HepG2 (cell line): ENCODE measurements around the gene PGAP3. TPM values are rescaled to one million over a fixed set of nuclear protein-coding genes. Genes with fewer than 3 reads are reported as not detected.

Experiments used
- HNRNPUL1 ChIP-seq: fragments of 200-400 bp; formaldehyde crosslinking; IDR thresholded peaks from 2 replicates; pipeline ENCODE4 v1.6.1; 2017; ENCODE audit warnings: low read depth, mild to moderate bottlenecking, low read length, moderate library complexity
- KAT2B ChIP-seq: fragments of 150-350 bp; IDR thresholded peaks from 2 replicates; pipeline ENCODE4 v1.6.1; 2014; ENCODE audit warnings: low read depth, low read length, borderline replicate concordance
- KLF13 ChIP-seq: sonication (generic); formaldehyde crosslinking; IDR thresholded peaks from 2 replicates; pipeline ENCODE4 v1.4.0; 2020; ENCODE audit warnings: mild to moderate bottlenecking, missing genetic modification reagents
- NFATC3 ChIP-seq: sonication (generic); formaldehyde crosslinking; IDR thresholded peaks from 2 replicates; pipeline ENCODE4 v1.5.1; 2020; ENCODE audit warnings: mild to moderate bottlenecking, missing genetic modification reagents
- NFE2L1 ChIP-seq: sonication (generic); formaldehyde crosslinking; IDR thresholded peaks from 2 replicates; pipeline ENCODE4 v1.4.0; 2020; ENCODE audit warnings: missing genetic modification reagents, mild to moderate bottlenecking, borderline replicate concordance
- PCBP2 ChIP-seq: fragments of 200-400 bp; formaldehyde crosslinking; optimal IDR thresholded peaks from 2 replicates; pipeline ENCODE3; 2018; ENCODE audit warnings: low read length, low read depth; ENCODE audit not compliant: poor library complexity, severe bottlenecking
- RFXANK ChIP-seq: IDR thresholded peaks from 2 replicates; pipeline ENCODE4 v1.6.1; 2016
- SIN3A ChIP-seq: IDR thresholded peaks from 2 replicates; pipeline ENCODE4 v1.6.1; 2011; ENCODE audit warnings: low read depth, mild to moderate bottlenecking, control low read depth, low read length, borderline replicate concordance
- SP1 ChIP-seq, 2 experiments: fragments of 450-650 bp in 1 of 2; sonication (generic) in 1 of 2; formaldehyde crosslinking in 1 of 2; IDR thresholded peaks; 2 replicates each; pipeline versions ENCODE4 v1.4.0 to v1.6.1; 2016 to 2020; ENCODE audit warnings: missing genetic modification reagents in 1 of 2
- SRSF1 ChIP-seq: fragments of 200-400 bp; formaldehyde crosslinking; optimal IDR thresholded peaks from 2 replicates; pipeline ENCODE3; 2017; ENCODE audit warnings: mild to moderate bottlenecking, low read depth, low read length, moderate library complexity
- TFDP2 ChIP-seq: sonication (generic); formaldehyde crosslinking; IDR thresholded peaks from 2 replicates; pipeline ENCODE4 v1.4.0; 2020; ENCODE audit warnings: missing genetic modification reagents
- ZFP36L2 ChIP-seq: sonication (generic); formaldehyde crosslinking; IDR thresholded peaks from 2 replicates; pipeline ENCODE4 v1.4.0; 2020; ENCODE audit warnings: missing genetic modification reagents
- ZFX ChIP-seq: sonication (generic); formaldehyde crosslinking; IDR thresholded peaks from 2 replicates; pipeline ENCODE4 v1.4.0; 2020; ENCODE audit warnings: mild to moderate bottlenecking, low read depth, missing genetic modification reagents, moderate library complexity
- ZNF788 ChIP-seq: sonication (generic); formaldehyde crosslinking; IDR thresholded peaks from 2 replicates; pipeline ENCODE4 v1.5.0; 2020; ENCODE audit warnings: mild to moderate bottlenecking, missing genetic modification reagents, borderline replicate concordance
- ZSCAN12 ChIP-seq: sonication (generic); formaldehyde crosslinking; IDR thresholded peaks from 2 replicates; pipeline ENCODE4 v1.9.0; 2021; ENCODE audit warnings: mild to moderate bottlenecking, missing genetic modification reagents
- ZSCAN5A ChIP-seq: sonication (generic); formaldehyde crosslinking; IDR thresholded peaks from 2 replicates; pipeline ENCODE4 v1.8.0; 2022; ENCODE audit warnings: mild to moderate bottlenecking, missing genetic modification reagents, borderline replicate concordance
- polyA plus RNA-seq, 8 experiments: library from polyadenylated mRNA; depleted of rRNA in 3 of 8; stranded (reverse) in 7 of 8; unstranded in 1 of 8; fragments of >200 nt; fragmentation: Illumina TruSeq in 4 of 8; extraction: Trizol in 4 of 8; gene quantifications; 2 replicates each; pipeline versions ENCODE4 v1.2.1 to v1.2.3, GENCODE V29; 2011 to 2016; ENCODE audit warnings: low read depth in 4 of 8, missing spikeins in 1 of 8, mixed read lengths in 1 of 8; ENCODE audit not compliant: insufficient read depth in 1 of 8
- total RNA-seq, 5 experiments: library from RNA; depleted of rRNA; stranded (reverse); fragments of >200 nt; fragmentation: Illumina TruSeq; extraction: Trizol; gene quantifications; 2 replicates each; pipeline ENCODE4 v1.2.3, GENCODE V29; 2016; ENCODE audit warnings: low read depth in 1 of 5
- TF ChIP-seq, protein P1 (sequence below): sonication (generic); formaldehyde crosslinking; IDR thresholded peaks from 2 replicates; pipeline ENCODE4 v1.8.0; 2023; ENCODE audit warnings: mild to moderate bottlenecking, missing genetic modification reagents
- TF ChIP-seq, protein P2 (sequence below): sonication (generic); formaldehyde crosslinking; IDR thresholded peaks from 2 replicates; pipeline ENCODE4 v1.5.0; 2020; ENCODE audit warnings: mild to moderate bottlenecking, missing genetic modification reagents, borderline replicate concordance

Gene PGAP3
- total and polyA plus RNA-seq, 2 of the 13 experiments (the other 11 are each of a cell fraction or from before 2014, with no cell fraction given), result 11.9 to 14.6 TPM

- TF ChIP-seq ZSCAN5A (CRISPR knock-in tag), result no peak
- no peak for TF ChIP-seq TFDP2
- TF ChIP-seq KLF13 (CRISPR knock-in tag), result no peak
- peak; percentile 54; the same call in 1 of the 2 replicates for TF ChIP-seq ZNF788 (CRISPR knock-in tag)
- TF ChIP-seq SP1 (IDR thresholded peaks at IDR 0.05), result no peak
- peak; percentile 17; the same call in 1 of the 2 replicates for TF ChIP-seq SP1 (CRISPR knock-in tag; IDR thresholded peaks at IDR 0.05)
- no peak for TF ChIP-seq HNRNPUL1
- no peak for TF ChIP-seq RFXANK (CRISPR knock-in tag)
- TF ChIP-seq, protein P1, sequence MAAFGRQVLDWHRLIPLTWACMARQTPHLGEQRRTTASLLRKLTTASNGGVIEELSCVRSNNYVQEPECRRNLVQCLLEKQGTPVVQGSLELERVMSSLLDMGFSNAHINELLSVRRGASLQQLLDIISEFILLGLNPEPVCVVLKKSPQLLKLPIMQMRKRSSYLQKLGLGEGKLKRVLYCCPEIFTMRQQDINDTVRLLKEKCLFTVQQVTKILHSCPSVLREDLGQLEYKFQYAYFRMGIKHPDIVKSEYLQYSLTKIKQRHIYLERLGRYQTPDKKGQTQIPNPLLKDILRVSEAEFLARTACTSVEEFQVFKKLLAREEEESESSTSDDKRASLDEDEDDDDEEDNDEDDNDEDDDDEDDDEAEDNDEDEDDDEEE, result no peak
- TF ChIP-seq ZFX (CRISPR knock-in tag), result peak; percentile 49; the same call in 1 of the 2 replicates
- no peak for TF ChIP-seq ZSCAN12 (CRISPR knock-in tag)
- no peak for TF ChIP-seq SIN3A
- no peak for TF ChIP-seq ZFP36L2 (CRISPR knock-in tag)
- no peak for TF ChIP-seq NFATC3 (CRISPR knock-in tag)
- no peak for TF ChIP-seq KAT2B
- no peak for TF ChIP-seq SRSF1
- TF ChIP-seq PCBP2, result no peak
- TF ChIP-seq, protein P2, sequence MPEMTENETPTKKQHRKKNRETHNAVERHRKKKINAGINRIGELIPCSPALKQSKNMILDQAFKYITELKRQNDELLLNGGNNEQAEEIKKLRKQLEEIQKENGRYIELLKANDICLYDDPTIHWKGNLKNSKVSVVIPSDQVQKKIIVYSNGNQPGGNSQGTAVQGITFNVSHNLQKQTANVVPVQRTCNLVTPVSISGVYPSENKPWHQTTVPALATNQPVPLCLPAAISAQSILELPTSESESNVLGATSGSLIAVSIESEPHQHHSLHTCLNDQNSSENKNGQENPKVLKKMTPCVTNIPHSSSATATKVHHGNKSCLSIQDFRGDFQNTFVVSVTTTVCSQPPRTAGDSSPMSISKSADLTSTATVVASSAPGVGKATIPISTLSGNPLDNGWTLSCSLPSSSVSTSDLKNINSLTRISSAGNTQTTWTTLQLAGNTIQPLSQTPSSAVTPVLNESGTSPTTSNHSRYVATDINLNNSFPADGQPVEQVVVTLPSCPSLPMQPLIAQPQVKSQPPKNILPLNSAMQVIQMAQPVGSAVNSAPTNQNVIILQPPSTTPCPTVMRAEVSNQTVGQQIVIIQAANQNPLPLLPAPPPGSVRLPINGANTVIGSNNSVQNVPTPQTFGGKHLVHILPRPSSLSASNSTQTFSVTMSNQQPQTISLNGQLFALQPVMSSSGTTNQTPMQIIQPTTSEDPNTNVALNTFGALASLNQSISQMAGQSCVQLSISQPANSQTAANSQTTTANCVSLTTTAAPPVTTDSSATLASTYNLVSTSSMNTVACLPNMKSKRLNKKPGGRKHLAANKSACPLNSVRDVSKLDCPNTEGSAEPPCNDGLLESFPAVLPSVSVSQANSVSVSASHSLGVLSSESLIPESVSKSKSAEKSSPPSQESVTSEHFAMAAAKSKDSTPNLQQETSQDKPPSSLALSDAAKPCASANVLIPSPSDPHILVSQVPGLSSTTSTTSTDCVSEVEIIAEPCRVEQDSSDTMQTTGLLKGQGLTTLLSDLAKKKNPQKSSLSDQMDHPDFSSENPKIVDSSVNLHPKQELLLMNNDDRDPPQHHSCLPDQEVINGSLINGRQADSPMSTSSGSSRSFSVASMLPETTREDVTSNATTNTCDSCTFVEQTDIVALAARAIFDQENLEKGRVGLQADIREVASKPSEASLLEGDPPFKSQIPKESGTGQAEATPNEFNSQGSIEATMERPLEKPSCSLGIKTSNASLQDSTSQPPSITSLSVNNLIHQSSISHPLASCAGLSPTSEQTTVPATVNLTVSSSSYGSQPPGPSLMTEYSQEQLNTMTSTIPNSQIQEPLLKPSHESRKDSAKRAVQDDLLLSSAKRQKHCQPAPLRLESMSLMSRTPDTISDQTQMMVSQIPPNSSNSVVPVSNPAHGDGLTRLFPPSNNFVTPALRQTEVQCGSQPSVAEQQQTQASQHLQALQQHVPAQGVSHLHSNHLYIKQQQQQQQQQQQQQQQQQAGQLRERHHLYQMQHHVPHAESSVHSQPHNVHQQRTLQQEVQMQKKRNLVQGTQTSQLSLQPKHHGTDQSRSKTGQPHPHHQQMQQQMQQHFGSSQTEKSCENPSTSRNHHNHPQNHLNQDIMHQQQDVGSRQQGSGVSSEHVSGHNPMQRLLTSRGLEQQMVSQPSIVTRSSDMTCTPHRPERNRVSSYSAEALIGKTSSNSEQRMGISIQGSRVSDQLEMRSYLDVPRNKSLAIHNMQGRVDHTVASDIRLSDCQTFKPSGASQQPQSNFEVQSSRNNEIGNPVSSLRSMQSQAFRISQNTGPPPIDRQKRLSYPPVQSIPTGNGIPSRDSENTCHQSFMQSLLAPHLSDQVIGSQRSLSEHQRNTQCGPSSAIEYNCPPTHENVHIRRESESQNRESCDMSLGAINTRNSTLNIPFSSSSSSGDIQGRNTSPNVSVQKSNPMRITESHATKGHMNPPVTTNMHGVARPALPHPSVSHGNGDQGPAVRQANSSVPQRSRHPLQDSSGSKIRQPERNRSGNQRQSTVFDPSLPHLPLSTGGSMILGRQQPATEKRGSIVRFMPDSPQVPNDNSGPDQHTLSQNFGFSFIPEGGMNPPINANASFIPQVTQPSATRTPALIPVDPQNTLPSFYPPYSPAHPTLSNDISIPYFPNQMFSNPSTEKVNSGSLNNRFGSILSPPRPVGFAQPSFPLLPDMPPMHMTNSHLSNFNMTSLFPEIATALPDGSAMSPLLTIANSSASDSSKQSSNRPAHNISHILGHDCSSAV (CRISPR knock-in tag), result no peak
- no peak for TF ChIP-seq NFE2L1 (CRISPR knock-in tag)
Observed at GRCh38 chr17:39653662-39654331, 34.1 kb downstream of the PGAP3 start (continued).
